GM18861 (cell line): ENCODE measurements around the gene WFIKKN2.

Source experiments
- ATAC-seq: cut with Tn5 transposase; IDR thresholded peaks from one replicate; pipeline ENCODE4 v1.9.1; 2021; ENCODE audit not compliant: unreplicated experiment

Gene WFIKKN2

GRCh38 chr17:50808413-50808812 lies 27.0 kb upstream of the WFIKKN2 start:
- no peak for ATAC-seq

- ATAC-seq = no peak
Measured at GRCh38 chr17:50808888-50809287, 26.5 kb upstream of the WFIKKN2 start.

GRCh38 chr17:50813583-50813982 lies 21.8 kb upstream of the WFIKKN2 start:
- no peak for ATAC-seq

- ATAC-seq = no peak
Measured at GRCh38 chr17:50815400-50815799, 20.0 kb upstream of the WFIKKN2 start.

GRCh38 chr17:50816271-50816670 lies 19.1 kb upstream of the WFIKKN2 start:
- no peak for ATAC-seq

- ATAC-seq = no peak
Measured at GRCh38 chr17:50816771-50817751, 18.3 kb upstream of the WFIKKN2 start.

- ATAC-seq = no peak
Measured at GRCh38 chr17:50817838-50818237, 17.5 kb upstream of the WFIKKN2 start.

GRCh38 chr17:50818261-50818660 lies 17.1 kb upstream of the WFIKKN2 start:
- ATAC-seq = no peak

- ATAC-seq = no peak
Measured at GRCh38 chr17:50818921-50819657, 16.3 kb upstream of the WFIKKN2 start.

- no peak for ATAC-seq
Measured at GRCh38 chr17:50820651-50821050, 14.7 kb upstream of the WFIKKN2 start.

- no peak for ATAC-seq
Measured at GRCh38 chr17:50822550-50822949, 12.8 kb upstream of the WFIKKN2 start.

- no peak for ATAC-seq
Measured at GRCh38 chr17:50824429-50824828, 11.0 kb upstream of the WFIKKN2 start.

- no peak for ATAC-seq
Measured at GRCh38 chr17:50825188-50825587, 10.2 kb upstream of the WFIKKN2 start.

GRCh38 chr17:50828508-50829170 lies 6.7 kb upstream of the WFIKKN2 start:
- no peak for ATAC-seq

GRCh38 chr17:50829332-50829731 lies 6.1 kb upstream of the WFIKKN2 start:
- ATAC-seq = no peak

GRCh38 chr17:50830352-50830751 lies 5.0 kb upstream of the WFIKKN2 start:
- ATAC-seq = no peak

GRCh38 chr17:50830994-50831393 lies 4.4 kb upstream of the WFIKKN2 start:
- ATAC-seq = no peak

- no peak for ATAC-seq
Measured at GRCh38 chr17:50831471-50831928, 3.9 kb upstream of the WFIKKN2 start.

GRCh38 chr17:50832267-50832863 lies 3.0 kb upstream of the WFIKKN2 start:
- no peak for ATAC-seq

- no peak for ATAC-seq
Measured at GRCh38 chr17:50832864-50833381, 2.5 kb upstream of the WFIKKN2 start.
